Measurements from ENCODE around the gene SDK2. TPM values are rescaled to one million over a fixed set of nuclear protein-coding genes. Genes with fewer than 3 reads are reported as not detected.
A peak's percentile ranks its signal among the peaks of the same experiment; 100 is the strongest.

The SDK2 gene
- total RNA-seq, 1 experiment from 2014 or later = 0.67 TPM

GRCh38 chr17:73394512-73395450, 249.5 kb downstream of the SDK2 start:
- BruUV-seq (replicated peaks) = no TSS peak
- POLR2A ChIA-PET (ENCODE audit: low non-redundant PET) = no interaction called here

DNA sequence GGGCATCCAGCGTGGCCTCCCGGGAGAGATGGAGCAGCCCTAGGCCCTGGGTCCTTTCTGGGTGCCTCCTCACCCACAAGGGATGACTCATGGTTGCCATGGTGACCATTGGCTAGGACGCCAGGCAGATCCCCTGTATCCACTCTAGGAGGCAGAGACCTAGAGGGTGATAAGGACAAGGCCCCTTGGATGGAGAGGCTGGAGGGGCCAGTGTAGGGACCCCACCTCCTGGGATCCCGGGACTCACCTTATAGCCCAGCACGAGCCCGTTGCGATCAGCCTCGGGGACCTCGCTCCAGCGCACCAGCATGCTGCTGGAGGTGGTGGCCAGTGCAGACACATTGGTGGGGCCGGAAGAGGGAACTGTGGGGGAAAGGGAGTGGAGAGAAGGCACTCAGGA, 250.3 kb downstream of the SDK2 start:
- POLR2A ChIA-PET (ENCODE audit: low non-redundant PET) = no interaction called here

More at GRCh38 chr17:73394512-73395450, 249.5 kb downstream of the SDK2 start:
- Histone ChIP-seq H3K27ac (ENCODE audit: low read depth, low read length, poor library complexity, severe bottlenecking) (no peak overlapping the region), H3K4me1 (ENCODE audit: insufficient read depth, low read length, poor library complexity, severe bottlenecking) (no peaks in the 10 kb centered on the region), H3K27me3 (replicated peaks; ENCODE audit: insufficient read depth, low read depth, low read length, poor library complexity) (no peaks in the 10 kb centered on the region), H3K9me3 (ENCODE audit: low read depth, low read length, poor library complexity, severe bottlenecking) (no peaks in the 10 kb centered on the region), H3K36me3 (ENCODE audit: insufficient read depth, low read length, poor library complexity, severe bottlenecking) (no peaks in the 10 kb centered on the region), H3K4me3 (ENCODE audit: low read depth, low read length, poor library complexity, severe bottlenecking) (no peak overlapping the region)
- no peak for DNase-seq (ENCODE audit: low spot score)
- CTCF ChIA-PET = no interaction called here
- intact Hi-C loops (cut with micrococcal nuclease; ENCODE audit: unreplicated experiment) = no loop called here
- TF ChIP-seq CTCF (conservative IDR thresholded peaks at IDR 0.05; ENCODE audit: low read depth, low read length) (no peak), EZH2 (IDR thresholded peaks at IDR 0.05; ENCODE audit: borderline replicate concordance, low read depth, low read length, poor library complexity, severe bottlenecking) (no peak)

GRCh38 chr17:73393381-73393780, 250.9 kb downstream of the SDK2 start:
- no peaks in the 10 kb centered on the region for H3K36me3 ChIP-seq (ENCODE audit: insufficient read depth, low read length, poor library complexity, severe bottlenecking)
- ChIA-PET POLR2A (ENCODE audit: low non-redundant PET) (no interaction called here), CTCF (no interaction called here)
- no peaks in the 10 kb centered on the region for H3K4me1 ChIP-seq (ENCODE audit: insufficient read depth, low read length, poor library complexity, severe bottlenecking)
- no peak overlapping the region for H3K4me3 ChIP-seq (ENCODE audit: low read depth, low read length, poor library complexity, severe bottlenecking)
- no peaks in the 10 kb centered on the region for H3K9me3 ChIP-seq (ENCODE audit: low read depth, low read length, poor library complexity, severe bottlenecking)
- H3K27ac ChIP-seq (ENCODE audit: low read depth, low read length, poor library complexity, severe bottlenecking) = no peak overlapping the region
- BruUV-seq (replicated peaks) = no TSS peak
- no peak for DNase-seq (ENCODE audit: low spot score)
- no peaks in the 10 kb centered on the region for H3K27me3 ChIP-seq (replicated peaks; ENCODE audit: insufficient read depth, low read depth, low read length, poor library complexity)
- TF ChIP-seq EZH2 (IDR thresholded peaks at IDR 0.05; ENCODE audit: borderline replicate concordance, low read depth, low read length, poor library complexity, severe bottlenecking) (no peak), CTCF (conservative IDR thresholded peaks at IDR 0.05; ENCODE audit: low read depth, low read length) (no peak)
- intact Hi-C loops (cut with micrococcal nuclease; ENCODE audit: unreplicated experiment) = no loop called here

More for the DNA sequence above, 250.3 kb downstream of the SDK2 start:
- Histone ChIP-seq H3K4me3 (ENCODE audit: low read depth, low read length, poor library complexity, severe bottlenecking) (no peak overlapping the region), H3K9me3 (ENCODE audit: low read depth, low read length, poor library complexity, severe bottlenecking) (no peaks in the 10 kb centered on the region), H3K36me3 (ENCODE audit: insufficient read depth, low read length, poor library complexity, severe bottlenecking) (no peaks in the 10 kb centered on the region), H3K4me1 (ENCODE audit: insufficient read depth, low read length, poor library complexity, severe bottlenecking) (no peaks in the 10 kb centered on the region), H3K27ac (ENCODE audit: low read depth, low read length, poor library complexity, severe bottlenecking) (no peak overlapping the region), H3K27me3 (replicated peaks; ENCODE audit: insufficient read depth, low read depth, low read length, poor library complexity) (no peaks in the 10 kb centered on the region)
- DNase-seq (ENCODE audit: low spot score) = peak; percentile 40
- no TSS peak for BruUV-seq (replicated peaks)
- intact Hi-C loops (cut with micrococcal nuclease; ENCODE audit: unreplicated experiment) = no loop called here
- CTCF ChIA-PET = no interaction called here
- TF ChIP-seq EZH2 (IDR thresholded peaks at IDR 0.05; ENCODE audit: borderline replicate concordance, low read depth, low read length, poor library complexity, severe bottlenecking) (no peak), CTCF (conservative IDR thresholded peaks at IDR 0.05; ENCODE audit: low read depth, low read length) (no peak)
